OCI-LY1 (cell line): ENCODE measurements around the gene CAPN10.

ENCODE experiments used
- EZH2 ChIP-seq: fragments of 200-600 bp; sonication (generic), shearing (Covaris generic); IDR thresholded peaks from 2 replicates; pipeline ENCODE4 v1.8.0; 2017; ENCODE audit warnings: borderline replicate concordance, mixed run types, mild to moderate bottlenecking, antibody characterized with exemption, low read length, moderate library complexity, mixed read lengths
- TF ChIP-seq, protein P1 (sequence below): fragments of 200-600 bp; sonication (generic), shearing (Covaris generic); IDR thresholded peaks from 2 replicates; pipeline ENCODE4 v1.5.1; 2017; ENCODE audit warnings: mild to moderate bottlenecking, antibody characterized with exemption, low read length, moderate library complexity, mixed read lengths

DNA sequence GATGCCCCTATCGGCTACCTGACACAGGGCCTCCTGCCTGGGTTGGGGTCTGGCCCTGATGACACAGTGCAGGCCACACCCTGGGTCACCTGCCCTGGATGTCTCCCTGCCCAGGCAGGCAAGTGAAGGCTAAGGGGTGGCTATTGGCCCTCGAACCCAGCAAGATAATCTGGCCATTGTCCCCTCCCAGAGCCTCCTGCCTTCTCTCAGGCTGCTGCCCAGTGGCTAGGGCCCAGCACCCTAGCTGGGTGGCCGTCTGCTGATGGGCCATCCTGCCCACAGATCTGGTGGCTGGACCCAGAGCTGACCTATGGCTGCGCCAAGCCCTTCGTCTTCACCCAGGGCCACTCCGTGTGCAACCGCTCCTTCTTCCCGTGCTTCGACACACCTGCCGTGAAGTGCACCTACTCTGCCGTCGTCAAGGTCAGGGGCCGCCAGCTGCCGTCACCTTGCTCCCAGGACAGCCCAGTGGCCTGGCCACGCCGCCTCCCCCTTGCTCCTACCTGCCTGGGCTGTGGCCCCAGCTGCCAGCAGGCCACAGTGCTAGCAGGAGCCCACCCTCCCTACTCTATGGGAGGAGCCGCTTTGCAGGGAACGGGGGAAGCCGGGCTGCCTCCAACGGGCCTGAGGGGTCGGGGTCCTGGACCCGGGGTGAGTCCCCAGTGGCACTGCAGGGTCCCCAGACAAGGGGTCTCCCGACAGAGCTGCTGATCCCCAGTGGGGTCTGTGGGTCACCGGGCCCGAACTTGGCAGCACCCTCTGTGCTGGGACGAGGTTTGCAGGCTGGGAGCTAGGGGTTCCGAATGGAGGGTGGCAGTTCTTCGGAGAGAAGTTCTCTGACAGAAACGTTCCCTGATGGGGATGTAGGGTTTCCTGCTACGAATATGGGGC, 14.1 kb upstream of the CAPN10 start:
- TF ChIP-seq, protein P1, sequence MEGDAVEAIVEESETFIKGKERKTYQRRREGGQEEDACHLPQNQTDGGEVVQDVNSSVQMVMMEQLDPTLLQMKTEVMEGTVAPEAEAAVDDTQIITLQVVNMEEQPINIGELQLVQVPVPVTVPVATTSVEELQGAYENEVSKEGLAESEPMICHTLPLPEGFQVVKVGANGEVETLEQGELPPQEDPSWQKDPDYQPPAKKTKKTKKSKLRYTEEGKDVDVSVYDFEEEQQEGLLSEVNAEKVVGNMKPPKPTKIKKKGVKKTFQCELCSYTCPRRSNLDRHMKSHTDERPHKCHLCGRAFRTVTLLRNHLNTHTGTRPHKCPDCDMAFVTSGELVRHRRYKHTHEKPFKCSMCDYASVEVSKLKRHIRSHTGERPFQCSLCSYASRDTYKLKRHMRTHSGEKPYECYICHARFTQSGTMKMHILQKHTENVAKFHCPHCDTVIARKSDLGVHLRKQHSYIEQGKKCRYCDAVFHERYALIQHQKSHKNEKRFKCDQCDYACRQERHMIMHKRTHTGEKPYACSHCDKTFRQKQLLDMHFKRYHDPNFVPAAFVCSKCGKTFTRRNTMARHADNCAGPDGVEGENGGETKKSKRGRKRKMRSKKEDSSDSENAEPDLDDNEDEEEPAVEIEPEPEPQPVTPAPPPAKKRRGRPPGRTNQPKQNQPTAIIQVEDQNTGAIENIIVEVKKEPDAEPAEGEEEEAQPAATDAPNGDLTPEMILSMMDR = no peak
- TF ChIP-seq EZH2 = no peak
